ENCODE data around the gene EFNA5.

DNA sequence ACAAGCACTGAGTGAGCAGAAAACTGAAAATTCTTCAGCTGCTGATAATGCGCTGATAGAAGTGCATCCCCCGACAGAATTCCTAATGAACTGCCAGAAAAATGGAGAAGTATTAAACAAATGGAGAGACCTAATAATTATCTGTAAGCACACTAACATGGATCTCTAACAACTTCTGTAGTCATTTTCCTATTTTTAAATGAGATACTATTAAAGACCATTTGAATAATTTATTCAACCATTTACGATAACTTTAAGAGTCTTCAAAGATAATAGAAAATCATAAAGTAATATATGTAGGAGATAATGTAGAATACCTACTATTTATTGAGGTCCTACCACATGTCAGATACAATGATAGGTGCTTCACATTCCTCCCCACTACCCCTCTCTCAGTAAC, 72.9 kb downstream of the EFNA5 start:
- TF ChIP-seq, protein P1, sequence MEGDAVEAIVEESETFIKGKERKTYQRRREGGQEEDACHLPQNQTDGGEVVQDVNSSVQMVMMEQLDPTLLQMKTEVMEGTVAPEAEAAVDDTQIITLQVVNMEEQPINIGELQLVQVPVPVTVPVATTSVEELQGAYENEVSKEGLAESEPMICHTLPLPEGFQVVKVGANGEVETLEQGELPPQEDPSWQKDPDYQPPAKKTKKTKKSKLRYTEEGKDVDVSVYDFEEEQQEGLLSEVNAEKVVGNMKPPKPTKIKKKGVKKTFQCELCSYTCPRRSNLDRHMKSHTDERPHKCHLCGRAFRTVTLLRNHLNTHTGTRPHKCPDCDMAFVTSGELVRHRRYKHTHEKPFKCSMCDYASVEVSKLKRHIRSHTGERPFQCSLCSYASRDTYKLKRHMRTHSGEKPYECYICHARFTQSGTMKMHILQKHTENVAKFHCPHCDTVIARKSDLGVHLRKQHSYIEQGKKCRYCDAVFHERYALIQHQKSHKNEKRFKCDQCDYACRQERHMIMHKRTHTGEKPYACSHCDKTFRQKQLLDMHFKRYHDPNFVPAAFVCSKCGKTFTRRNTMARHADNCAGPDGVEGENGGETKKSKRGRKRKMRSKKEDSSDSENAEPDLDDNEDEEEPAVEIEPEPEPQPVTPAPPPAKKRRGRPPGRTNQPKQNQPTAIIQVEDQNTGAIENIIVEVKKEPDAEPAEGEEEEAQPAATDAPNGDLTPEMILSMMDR (IDR thresholded peaks at IDR 0.05; ENCODE audit: low read length): no peak
- TF ChIP-seq EZH2 (IDR thresholded peaks at IDR 0.05; ENCODE audit: borderline replicate concordance, low read length): no peak

Measured in OCI-LY1 (cell line).